ENCODE data around the gene FGFR2.

Gene FGFR2

GRCh38 chr10:121452581-121452980, 145.7 kb downstream of the FGFR2 start:
- no peak for DNase-seq (ENCODE audit: low read depth)

- DNase-seq (ENCODE audit: low read depth) = no peak
These were observed 148.0 kb downstream of the FGFR2 start for GRCh38 chr10:121450247-121450646.

GRCh38 chr10:121449482-121449924, 148.7 kb downstream of the FGFR2 start:
- no peak for DNase-seq (ENCODE audit: low read depth)

DNA sequence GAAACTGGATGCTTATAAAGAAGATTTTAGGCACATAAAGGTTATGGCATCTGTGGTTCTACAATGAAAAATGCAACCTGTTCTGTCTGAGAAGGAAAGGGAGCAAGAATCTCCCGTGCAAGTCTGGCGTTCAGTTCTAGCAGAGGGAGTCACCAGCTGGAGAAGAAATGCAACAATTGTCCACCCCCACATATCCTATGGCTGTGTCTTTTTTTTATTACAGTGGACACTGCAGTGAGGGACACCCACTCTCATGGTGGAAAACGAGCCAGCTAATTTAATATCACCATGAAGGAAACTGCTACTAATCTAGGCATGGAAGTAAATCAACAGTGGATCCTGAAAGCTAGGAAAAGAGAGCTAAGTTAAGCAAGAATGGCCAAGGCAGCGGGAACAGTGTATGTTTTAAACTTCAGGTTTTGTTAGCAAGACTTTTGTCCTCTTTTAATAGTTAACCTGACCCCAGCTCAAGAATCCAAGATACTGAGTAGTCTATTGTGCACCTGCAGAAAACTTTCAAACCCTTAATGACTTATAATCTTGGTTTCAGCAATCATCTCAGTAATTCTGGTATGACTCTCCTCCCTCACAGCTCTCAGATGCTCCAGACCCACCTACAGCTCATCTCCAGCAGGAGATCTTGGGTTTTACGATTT, 149.3 kb downstream of the FGFR2 start:
- DNase-seq (ENCODE audit: low read depth) = no peak

DNA sequence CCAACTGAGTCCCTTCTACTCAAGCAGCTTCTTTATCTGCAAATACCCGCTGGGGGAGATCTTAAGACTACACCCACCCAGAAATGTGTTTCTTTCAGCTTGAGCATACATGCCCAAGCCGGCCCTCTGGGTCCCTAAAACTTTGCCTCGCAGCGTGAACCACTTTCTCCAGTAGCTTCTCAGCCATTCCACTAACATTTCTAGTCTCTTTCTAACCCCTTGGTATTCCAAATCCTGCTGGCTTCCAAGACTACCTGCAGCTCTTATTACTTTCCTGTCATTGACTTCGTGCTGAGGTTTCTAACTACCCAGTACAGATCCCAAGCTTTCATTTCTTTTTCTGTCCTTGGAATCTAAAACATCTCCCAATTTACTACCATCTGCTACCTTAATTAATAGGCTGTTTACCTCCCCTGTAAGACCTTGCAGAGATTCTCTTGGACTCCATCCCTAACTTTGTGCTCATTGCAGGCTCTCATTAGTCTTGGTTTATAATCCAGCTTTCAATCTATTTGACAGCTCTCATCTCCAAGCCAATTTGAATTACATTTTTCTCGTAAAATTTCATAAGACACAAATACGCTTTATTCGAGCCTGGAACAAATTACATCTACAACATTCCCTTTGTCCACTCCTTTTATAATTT, 153.6 kb downstream of the FGFR2 start:
- no peak for DNase-seq (ENCODE audit: low read depth)

GRCh38 chr10:121442086-121442935, 155.9 kb downstream of the FGFR2 start:
- no peak for DNase-seq (ENCODE audit: low read depth)

DNA sequence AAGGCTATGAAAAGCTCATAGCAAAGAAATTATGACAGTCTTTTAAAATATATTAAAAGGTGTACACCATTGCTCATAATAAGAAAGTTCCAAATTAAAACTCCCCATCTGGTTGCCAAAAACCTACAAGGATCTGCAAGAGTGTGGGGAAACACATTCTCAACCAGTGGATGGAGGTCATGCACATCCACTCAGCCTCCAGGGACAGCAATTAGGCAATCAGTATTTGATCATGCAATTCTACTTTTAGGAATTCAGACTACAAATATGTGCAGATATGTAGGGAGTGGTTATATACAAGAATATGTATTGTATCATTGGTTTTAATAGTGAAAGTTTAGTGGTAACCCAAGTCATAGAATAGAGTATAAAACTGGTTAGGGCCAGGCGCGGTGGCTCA, 157.8 kb downstream of the FGFR2 start:
- no peak for DNase-seq (ENCODE audit: low read depth)

DNA sequence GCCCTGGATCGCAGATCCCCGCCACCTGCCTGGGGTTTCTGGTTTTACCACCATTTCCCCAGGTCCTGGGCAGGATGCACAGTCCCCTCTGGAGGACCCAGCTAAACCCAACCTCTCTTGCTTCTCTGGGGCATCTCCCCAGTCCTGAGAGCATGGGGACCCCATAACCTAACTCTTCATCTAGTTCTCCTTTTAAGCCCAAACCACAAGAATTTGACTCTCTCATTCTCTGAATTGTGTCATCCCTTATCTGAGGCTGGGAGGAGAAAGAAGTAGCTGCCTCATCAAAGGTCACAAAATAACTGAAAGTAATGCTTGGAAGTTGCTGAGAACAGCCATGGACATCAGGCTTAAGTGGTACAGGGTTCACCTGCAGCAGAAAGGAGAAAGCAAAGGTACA, 159.9 kb downstream of the FGFR2 start:
- no peak for DNase-seq (ENCODE audit: low read depth)

GRCh38 chr10:121437596-121437995, 160.6 kb downstream of the FGFR2 start:
- no peak for DNase-seq (ENCODE audit: low read depth)

DNA sequence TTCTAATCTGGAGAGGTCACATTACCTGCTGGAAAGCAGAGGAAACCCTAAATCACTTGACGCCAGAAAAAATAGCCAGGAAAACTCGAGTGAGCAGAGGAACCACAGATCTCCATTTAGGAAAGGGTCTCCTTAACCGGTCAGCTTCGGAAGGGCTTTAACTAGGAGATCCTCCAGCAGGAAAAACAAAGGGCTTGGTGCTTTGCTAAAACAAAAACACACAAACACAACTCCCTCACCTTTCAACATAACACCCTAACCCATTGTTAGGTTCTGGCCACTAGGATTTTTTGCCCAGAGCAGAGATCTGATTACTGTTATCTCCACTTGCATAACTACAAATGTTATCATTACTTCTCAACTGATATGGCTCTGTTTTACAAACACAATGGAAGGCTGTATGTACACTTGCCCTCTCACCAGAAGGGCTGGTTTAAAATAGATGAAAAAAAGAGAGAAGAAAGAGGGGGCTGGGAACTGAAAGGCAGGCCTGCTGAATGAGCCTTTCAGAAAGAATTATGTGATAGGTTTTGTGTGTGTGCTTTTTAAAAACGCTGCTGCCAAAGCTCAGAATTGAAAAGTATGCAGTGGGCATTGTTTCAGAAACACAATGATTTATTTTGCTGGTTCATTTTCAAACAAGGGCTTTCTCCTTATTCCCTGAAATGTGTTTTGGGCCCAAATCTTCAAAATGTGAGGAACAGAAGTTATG, 161.5 kb downstream of the FGFR2 start:
- DNase-seq (ENCODE audit: low read depth) = no peak

DNA sequence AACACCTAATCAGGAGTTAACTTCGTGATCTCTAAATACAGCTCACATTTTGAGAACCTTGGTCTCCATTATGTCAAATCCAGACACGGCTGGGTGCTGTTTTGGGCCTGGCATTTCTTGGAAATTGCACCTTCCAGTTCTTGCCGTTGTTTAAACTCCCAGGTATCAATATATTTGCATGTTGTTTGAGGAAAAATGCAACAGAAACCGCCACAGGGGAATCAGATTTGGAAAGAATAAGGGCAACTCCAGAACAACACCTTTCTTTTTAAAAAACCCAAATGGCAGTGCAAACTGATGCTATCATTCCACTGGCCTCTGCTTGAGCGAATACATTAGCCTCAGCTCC, 162.0 kb downstream of the FGFR2 start:
- DNase-seq (ENCODE audit: low read depth) = no peak

DNA sequence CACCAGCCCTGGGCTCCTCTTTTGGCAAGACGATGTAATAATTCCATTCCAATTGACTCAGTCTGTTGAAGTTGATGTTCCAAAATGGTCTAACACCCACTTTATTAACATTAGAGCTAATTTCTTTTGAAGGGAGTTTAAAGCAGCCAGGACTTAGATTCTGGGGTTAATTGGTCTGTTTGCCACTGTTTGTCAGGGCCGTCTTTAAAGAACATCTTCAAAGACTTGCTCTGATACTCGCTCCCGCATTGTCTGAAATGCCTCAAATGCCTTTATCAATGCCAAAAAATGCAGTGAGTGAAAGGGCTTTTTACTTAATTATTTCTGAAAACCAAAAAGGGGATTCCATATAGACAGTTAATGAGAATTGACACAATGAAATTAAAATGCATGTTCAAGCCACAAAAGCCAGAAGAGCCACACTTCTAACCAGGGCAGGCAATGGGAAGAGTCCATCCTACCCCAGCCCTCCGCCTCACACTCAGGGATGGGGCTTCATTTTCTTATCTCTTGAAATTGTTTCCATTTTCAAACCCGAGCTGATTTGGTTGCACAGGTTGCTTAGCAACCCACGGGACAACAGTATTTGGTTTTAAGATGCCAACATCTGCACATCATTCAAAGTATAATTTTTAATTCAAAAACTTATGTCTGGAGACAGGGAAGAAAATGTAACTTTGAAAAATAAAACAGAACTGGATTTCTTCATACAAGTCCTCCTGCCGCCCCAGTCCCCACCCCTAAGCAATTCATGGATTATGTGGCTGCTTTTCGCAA, 163.0 kb downstream of the FGFR2 start:
- DNase-seq (ENCODE audit: low read depth) = no peak

DNA sequence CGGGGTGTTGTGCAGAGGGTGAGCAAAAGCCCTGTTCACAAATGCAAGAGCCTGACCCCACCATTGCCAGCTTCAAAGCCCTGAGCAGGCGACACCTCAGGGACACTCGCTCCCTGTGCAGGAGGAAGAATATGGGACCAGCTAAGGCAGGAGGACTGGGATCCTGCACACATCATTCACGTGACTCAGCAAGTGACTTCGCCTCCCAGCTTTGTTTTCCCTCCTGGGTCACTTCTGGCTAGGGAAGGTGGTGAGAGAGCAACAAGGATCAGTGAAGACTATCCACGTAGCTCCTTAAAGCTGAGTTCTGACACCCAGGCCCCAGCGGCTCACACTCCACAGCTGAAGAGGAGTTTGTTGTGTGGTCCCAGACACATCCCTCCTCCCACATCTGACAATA, 164.3 kb downstream of the FGFR2 start:
- DNase-seq (ENCODE audit: low read depth) = no peak

GRCh38 chr10:121428867-121429266, 169.4 kb downstream of the FGFR2 start:
- DNase-seq (ENCODE audit: low read depth) = no peak

Data from fibroblast of gingiva (primary cell).